HL-60 (cell line): ENCODE results near the gene COMMD1.

Source experiments
- GABPA ChIP-seq: IDR thresholded peaks from 2 replicates; pipeline ENCODE4 v1.6.1; 2012; ENCODE audit warnings: low read depth
- POLR2AphosphoS5 ChIP-seq: IDR thresholded peaks from 2 replicates; pipeline ENCODE4 v1.6.1; 2012; ENCODE audit warnings: low read depth
- TF ChIP-seq, protein P1 (sequence below): IDR thresholded peaks from one replicate; pipeline ENCODE4 v1.5.1; 2011; ENCODE audit warnings: low read length, control low read depth, inconsistent platforms; ENCODE audit not compliant: insufficient read depth
- TF ChIP-seq, protein P2 (sequence below): IDR thresholded peaks from 2 replicates; pipeline ENCODE4 v1.6.1; 2012; ENCODE audit warnings: low read depth; ENCODE audit not compliant: insufficient replicate concordance

DNA sequence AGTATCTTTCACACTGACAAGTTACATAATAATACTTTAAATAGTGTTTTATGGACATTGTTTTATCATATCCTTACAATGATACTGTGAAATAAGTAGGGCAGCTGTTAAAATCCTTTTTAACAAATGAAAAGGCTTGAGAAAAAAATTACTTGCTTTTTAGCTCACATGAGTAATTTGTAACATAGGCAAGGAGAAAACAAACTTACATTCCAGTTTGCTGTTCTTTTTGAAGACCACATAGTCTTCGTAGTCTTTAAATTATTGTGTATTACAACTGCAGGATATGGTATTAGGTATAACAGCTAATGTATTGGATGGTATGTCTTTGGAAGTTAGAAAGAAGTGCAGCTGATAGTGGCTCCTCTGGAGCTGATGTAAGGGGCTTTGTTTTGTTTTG, 130.8 kb downstream of the COMMD1 start:
- TF ChIP-seq, protein P1, sequence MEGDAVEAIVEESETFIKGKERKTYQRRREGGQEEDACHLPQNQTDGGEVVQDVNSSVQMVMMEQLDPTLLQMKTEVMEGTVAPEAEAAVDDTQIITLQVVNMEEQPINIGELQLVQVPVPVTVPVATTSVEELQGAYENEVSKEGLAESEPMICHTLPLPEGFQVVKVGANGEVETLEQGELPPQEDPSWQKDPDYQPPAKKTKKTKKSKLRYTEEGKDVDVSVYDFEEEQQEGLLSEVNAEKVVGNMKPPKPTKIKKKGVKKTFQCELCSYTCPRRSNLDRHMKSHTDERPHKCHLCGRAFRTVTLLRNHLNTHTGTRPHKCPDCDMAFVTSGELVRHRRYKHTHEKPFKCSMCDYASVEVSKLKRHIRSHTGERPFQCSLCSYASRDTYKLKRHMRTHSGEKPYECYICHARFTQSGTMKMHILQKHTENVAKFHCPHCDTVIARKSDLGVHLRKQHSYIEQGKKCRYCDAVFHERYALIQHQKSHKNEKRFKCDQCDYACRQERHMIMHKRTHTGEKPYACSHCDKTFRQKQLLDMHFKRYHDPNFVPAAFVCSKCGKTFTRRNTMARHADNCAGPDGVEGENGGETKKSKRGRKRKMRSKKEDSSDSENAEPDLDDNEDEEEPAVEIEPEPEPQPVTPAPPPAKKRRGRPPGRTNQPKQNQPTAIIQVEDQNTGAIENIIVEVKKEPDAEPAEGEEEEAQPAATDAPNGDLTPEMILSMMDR = no peak
- TF ChIP-seq GABPA (no peak), POLR2AphosphoS5 (no peak)
- TF ChIP-seq, protein P2, sequence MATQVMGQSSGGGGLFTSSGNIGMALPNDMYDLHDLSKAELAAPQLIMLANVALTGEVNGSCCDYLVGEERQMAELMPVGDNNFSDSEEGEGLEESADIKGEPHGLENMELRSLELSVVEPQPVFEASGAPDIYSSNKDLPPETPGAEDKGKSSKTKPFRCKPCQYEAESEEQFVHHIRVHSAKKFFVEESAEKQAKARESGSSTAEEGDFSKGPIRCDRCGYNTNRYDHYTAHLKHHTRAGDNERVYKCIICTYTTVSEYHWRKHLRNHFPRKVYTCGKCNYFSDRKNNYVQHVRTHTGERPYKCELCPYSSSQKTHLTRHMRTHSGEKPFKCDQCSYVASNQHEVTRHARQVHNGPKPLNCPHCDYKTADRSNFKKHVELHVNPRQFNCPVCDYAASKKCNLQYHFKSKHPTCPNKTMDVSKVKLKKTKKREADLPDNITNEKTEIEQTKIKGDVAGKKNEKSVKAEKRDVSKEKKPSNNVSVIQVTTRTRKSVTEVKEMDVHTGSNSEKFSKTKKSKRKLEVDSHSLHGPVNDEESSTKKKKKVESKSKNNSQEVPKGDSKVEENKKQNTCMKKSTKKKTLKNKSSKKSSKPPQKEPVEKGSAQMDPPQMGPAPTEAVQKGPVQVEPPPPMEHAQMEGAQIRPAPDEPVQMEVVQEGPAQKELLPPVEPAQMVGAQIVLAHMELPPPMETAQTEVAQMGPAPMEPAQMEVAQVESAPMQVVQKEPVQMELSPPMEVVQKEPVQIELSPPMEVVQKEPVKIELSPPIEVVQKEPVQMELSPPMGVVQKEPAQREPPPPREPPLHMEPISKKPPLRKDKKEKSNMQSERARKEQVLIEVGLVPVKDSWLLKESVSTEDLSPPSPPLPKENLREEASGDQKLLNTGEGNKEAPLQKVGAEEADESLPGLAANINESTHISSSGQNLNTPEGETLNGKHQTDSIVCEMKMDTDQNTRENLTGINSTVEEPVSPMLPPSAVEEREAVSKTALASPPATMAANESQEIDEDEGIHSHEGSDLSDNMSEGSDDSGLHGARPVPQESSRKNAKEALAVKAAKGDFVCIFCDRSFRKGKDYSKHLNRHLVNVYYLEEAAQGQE = no peak
